Measurements from ENCODE around the gene PBRM1.
"Not testable (repeated sequence)": the region's sequence is repeated elsewhere in the genome, so short reads cannot be mapped to it uniquely, and the experiment has no call there.

Gene PBRM1

GRCh38 chr3:52530918-52531826 is 154.5 kb downstream of the PBRM1 start:
- no peaks in the 10 kb centered on the region for H3K27me3 Mint-ChIP-seq

GRCh38 chr3:52529376-52530333 is 156.1 kb downstream of the PBRM1 start:
- H3K27ac Mint-ChIP-seq: no peak overlapping the region
- no peaks in the 10 kb centered on the region for H3K9me3 Mint-ChIP-seq
- H3K27me3 Mint-ChIP-seq: no peaks in the 10 kb centered on the region
- no peaks in the 10 kb centered on the region for H3K4me1 Mint-ChIP-seq
- H3K4me3 Mint-ChIP-seq: no peak overlapping the region
- no peaks in the 10 kb centered on the region for H3K36me3 Mint-ChIP-seq

More at GRCh38 chr3:52530918-52531826, 154.5 kb downstream of the PBRM1 start:
- Mint-ChIP-seq H3K27ac (no peak overlapping the region), H3K4me3 (no peak overlapping the region), H3K9me3 (no peaks in the 10 kb centered on the region), H3K36me3 (no peaks in the 10 kb centered on the region), H3K4me1 (peaks cover 12% of the 10 kb centered on the region)

DNA sequence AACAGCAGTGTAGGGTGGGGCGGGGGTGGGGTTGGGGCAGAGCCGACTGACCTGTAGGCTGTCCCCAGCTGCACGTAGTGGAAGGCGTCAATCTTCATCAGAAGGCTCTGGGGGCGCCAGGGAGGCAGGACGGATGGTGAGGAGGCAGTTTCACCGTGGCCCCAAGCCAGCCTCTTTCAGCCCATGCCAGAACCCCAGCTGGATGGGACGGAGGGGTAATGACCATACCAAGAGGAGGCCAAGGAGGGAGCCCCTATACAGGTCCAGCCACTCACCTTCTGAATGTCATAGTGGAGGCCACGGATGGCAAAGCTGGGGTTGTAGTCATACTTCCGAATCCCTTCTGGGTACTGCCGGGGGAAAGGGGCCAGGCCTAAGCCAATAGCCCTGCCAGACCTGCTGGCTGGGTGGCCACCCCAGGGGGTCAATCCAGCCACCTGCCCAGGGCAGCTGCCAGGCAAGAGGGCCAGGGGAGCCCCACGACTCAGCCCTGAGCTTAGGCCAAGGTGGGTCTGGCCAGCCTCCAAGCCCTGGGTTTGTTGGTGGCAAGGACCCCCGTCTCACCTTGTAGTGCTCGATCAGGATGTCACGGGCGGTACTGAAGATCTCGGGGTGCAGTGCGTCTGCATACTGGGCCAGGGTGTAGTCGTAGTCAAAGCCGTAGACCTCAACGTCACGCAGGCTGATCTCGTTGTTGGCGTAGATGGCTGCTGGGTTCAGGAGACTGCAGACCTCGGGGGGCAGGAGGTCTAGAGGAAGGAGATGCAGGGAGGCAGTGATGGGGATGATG is 156.9 kb downstream of the PBRM1 start:
- Mint-ChIP-seq H3K4me3 (no peak overlapping the region), H3K36me3 (no peaks in the 10 kb centered on the region), H3K9me3 (no peaks in the 10 kb centered on the region), H3K27me3 (no peaks in the 10 kb centered on the region), H3K27ac (no peak overlapping the region), H3K4me1 (no peaks in the 10 kb centered on the region)

GRCh38 chr3:52527732-52528585 is 157.8 kb downstream of the PBRM1 start:
- Mint-ChIP-seq H3K4me3 (no peak overlapping the region), H3K27ac (no peak overlapping the region), H3K27me3 (no peaks in the 10 kb centered on the region), H3K36me3 (no peaks in the 10 kb centered on the region), H3K9me3 (no peaks in the 10 kb centered on the region), H3K4me1 (no peaks in the 10 kb centered on the region)

DNA sequence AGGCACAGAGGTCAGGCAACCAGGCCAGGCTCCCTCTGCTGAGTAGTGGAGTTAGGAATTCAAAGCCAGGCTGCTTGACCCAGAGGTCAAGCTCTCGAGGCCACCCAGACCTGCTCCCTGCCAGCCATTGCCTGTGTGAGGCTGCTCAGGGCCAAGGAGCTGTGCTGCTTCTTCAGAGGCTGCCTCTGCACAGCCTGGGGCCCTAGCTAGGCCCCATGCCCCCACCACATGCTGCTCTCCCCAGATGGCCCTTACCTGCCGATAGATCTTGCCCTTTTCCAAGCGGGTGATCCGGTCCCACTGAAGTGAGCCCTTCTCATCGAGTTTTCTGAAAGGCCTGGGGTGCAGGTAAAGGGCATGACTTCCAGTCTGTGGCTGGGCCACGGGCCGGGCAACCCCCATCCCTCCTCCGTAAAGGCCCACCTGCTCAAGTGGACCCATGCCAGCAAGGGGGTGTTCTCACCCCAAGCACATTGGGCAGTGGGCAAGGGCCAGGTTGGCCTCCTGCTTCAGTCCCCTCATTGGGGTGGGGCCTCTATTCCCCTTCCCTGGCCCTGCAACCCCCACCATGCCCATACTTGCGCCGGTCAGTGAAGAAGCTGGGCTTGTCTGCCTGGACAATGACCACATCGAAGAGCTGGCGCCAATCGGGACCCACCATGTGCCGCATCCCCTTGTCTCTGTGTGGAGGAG is 158.5 kb downstream of the PBRM1 start:
- H3K9me3 Mint-ChIP-seq: no peaks in the 10 kb centered on the region
- peak overlapping the region; percentile 51 for H3K27ac Mint-ChIP-seq
- no peak overlapping the region for H3K4me3 Mint-ChIP-seq
- H3K4me1 Mint-ChIP-seq: no peaks in the 10 kb centered on the region
- no peaks in the 10 kb centered on the region for H3K36me3 Mint-ChIP-seq
- H3K27me3 Mint-ChIP-seq: no peaks in the 10 kb centered on the region

GRCh38 chr3:52526671-52527038 is 159.1 kb downstream of the PBRM1 start:
- not testable (repeated sequence) for H3K9me3 Mint-ChIP-seq, H3K27me3 Mint-ChIP-seq, H3K4me1 Mint-ChIP-seq, H3K36me3 Mint-ChIP-seq, H3K27ac Mint-ChIP-seq, H3K4me3 Mint-ChIP-seq

- H3K36me3 Mint-ChIP-seq: no peaks in the 10 kb centered on the region
- no peak overlapping the region for H3K4me3 Mint-ChIP-seq
- H3K27ac Mint-ChIP-seq: no peak overlapping the region
- no peaks in the 10 kb centered on the region for H3K4me1 Mint-ChIP-seq
- H3K9me3 Mint-ChIP-seq: no peaks in the 10 kb centered on the region
- no peaks in the 10 kb centered on the region for H3K27me3 Mint-ChIP-seq
Observed at GRCh38 chr3:52525680-52526561, 159.8 kb downstream of the PBRM1 start.

DNA sequence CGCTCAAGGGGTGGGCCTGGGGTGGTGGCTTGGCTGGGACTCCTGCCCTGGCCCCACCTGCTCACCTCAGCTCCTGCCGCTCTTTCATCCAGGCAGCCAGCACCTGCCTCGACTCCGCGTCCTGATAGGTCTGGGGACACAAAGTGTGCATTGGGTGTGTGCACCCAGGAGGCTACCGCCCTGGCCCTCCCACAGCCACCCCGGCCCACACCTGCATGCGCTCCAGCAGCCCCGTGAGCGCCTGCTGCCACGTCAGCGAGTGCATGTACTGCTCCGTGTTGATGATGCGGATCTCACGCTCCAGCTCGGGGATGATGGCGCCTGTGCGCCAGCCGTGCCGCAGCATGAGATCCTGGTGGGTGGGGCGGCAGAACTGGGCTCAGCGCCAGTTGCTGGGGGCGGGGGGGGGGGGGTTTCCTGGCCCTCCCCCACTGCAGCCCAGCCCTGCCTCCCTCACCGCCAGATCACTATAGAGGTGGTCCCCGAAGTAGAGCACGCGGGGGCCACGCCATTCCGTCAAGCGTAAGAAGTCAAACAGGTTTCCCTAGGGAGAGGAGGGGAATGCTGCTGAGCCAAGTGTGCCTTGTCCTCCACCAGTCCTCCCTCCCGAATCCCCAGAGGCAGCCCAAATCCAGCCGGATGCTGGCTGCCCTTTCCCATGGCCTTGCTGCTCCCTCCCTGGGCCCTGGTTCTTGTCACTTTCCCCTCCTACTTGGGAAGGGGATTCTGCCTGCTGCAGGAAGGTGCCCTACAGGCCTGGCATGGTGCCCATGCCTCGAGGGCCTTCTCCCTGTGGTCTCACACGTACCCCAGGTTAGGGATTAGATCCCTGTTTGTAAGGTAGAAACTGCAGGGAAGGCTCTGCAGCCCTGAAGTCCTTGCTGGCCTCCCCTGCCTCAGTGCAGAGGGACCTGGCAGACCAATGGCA is 160.7 kb downstream of the PBRM1 start:
- H3K9me3 Mint-ChIP-seq: no peaks in the 10 kb centered on the region
- no peak overlapping the region for H3K4me3 Mint-ChIP-seq
- no peaks in the 10 kb centered on the region for H3K36me3 Mint-ChIP-seq
- H3K27ac Mint-ChIP-seq: no peak overlapping the region
- no peaks in the 10 kb centered on the region for H3K27me3 Mint-ChIP-seq
- H3K4me1 Mint-ChIP-seq: no peaks in the 10 kb centered on the region

DNA sequence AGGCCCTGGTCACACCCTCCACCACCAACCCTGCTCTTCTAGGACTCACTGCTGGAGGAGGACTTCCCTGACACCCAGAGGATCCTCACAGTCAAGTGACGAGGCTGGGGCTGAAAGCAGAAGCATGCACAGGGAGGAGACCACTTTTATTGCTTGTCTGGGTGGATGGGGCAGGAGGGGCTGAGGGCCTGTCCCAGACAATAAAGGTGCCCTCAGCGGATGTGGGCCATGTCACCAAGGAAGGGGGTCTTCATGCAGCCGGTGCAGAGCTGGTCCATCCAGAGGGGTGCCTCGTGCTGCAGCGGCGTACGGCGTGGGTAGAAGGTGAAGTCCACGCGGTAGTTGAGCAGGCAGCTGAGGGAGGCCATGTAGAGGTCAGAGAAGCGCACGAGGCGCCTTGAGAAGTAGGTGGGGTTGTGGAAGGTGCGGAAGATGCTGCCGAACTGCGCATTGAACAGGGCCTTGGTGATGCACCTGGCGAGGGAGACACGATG is 161.4 kb downstream of the PBRM1 start:
- Mint-ChIP-seq H3K9me3 (no peaks in the 10 kb centered on the region), H3K4me1 (no peaks in the 10 kb centered on the region), H3K36me3 (no peaks in the 10 kb centered on the region), H3K27ac (no peak overlapping the region), H3K27me3 (no peaks in the 10 kb centered on the region), H3K4me3 (no peak overlapping the region)

DNA sequence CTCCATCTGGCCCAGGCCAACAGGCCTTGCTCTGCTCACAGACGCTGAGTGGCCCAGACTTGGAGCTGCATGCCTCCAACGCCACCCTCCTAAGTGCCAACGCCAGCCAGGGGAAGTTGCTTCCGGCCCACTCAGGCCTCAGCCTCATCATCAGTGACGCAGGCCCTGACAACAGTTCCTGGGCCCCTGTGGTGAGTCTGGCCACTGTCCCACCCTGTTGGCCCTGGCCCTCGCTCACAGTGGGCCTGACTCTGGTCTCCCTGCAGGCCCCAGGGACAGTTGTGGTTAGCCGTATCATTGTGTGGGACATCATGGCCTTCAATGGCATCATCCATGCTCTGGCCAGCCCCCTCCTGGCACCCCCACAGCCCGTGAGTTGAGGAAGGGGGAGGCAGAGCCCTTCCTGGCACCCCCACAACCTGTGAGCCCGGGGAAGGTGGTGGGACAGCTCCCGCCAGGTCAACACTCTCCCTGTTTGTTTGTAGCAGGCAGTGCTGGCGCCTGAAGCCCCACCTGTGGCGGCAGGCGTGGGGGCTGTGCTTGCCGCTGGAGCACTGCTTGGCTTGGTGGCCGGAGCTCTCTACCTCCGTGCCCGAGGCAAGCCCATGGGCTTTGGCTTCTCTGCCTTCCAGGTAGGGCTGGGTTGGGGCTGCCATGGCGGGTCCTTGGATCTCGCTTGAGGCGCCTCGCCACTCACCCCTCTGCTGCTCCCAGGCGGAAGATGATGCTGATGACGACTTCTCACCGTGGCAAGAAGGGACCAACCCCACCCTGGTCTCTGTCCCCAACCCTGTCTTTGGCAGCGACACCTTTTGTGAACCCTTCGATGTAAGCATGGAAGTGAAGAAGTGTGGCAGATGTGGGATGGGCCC is 162.1 kb downstream of the PBRM1 start:
- Mint-ChIP-seq H3K27me3 (no peaks in the 10 kb centered on the region), H3K4me1 (no peaks in the 10 kb centered on the region), H3K27ac (no peak overlapping the region), H3K36me3 (no peaks in the 10 kb centered on the region), H3K9me3 (no peaks in the 10 kb centered on the region), H3K4me3 (no peak overlapping the region)

- Mint-ChIP-seq H3K9me3 (no peaks in the 10 kb centered on the region), H3K27ac (no peak overlapping the region), H3K4me3 (no peak overlapping the region), H3K27me3 (no peaks in the 10 kb centered on the region), H3K36me3 (no peaks in the 10 kb centered on the region), H3K4me1 (no peaks in the 10 kb centered on the region)
Observed at GRCh38 chr3:52522651-52523251, 163.0 kb downstream of the PBRM1 start.

Data from activated naive CD4-positive, alpha-beta T cell treated with anti-CD3 and anti-CD28 coated beads, Interleukin-2, amount 50 U/mL, for 24 hours (primary cell).